HepG2 (cell line): Measurements from ENCODE around the gene PHTF2.

Experiments
- BHLHE40 ChIP-seq: IDR thresholded peaks from 2 replicates; pipeline ENCODE4 v1.6.1; 2011; ENCODE audit warnings: low read length, improper control_type of control experiment
- ELF1 ChIP-seq: sonication (generic); formaldehyde crosslinking; IDR thresholded peaks from 2 replicates; pipeline ENCODE4 v1.4.0; 2020; ENCODE audit warnings: missing genetic modification reagents
- NFRKB ChIP-seq: fragments of 450-650 bp; IDR thresholded peaks from 2 replicates; pipeline ENCODE4 v1.6.1; 2017
- TF ChIP-seq, protein P1 (sequence below): sonication (generic); formaldehyde crosslinking; IDR thresholded peaks from 2 replicates; pipeline ENCODE4 v1.4.0; 2020; ENCODE audit warnings: low read depth, mild to moderate bottlenecking, missing genetic modification reagents

DNA sequence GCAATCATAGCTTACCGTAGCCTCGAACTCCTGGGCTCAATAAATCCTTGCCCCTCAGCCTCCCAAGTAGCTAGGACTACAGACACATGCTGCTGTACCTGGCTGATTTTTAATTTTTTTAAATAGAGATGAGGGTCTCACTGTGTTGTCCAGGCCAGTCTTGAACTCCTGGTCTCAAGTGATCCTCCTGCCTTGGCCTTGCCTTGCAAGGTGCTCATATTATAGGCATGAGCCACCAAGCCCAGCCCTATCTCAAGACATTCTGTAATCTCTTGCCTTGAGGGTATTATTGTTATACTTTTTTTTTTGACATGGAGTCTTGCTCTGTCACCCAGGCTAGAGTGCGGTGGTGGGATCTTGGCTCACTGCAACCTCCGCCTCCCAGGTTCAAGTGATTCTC, 86.6 kb downstream of the PHTF2 start:
- no peak for TF ChIP-seq NFRKB
- TF ChIP-seq ELF1 (CRISPR knock-in tag) = no peak
- no peak for TF ChIP-seq BHLHE40
- TF ChIP-seq, protein P1, sequence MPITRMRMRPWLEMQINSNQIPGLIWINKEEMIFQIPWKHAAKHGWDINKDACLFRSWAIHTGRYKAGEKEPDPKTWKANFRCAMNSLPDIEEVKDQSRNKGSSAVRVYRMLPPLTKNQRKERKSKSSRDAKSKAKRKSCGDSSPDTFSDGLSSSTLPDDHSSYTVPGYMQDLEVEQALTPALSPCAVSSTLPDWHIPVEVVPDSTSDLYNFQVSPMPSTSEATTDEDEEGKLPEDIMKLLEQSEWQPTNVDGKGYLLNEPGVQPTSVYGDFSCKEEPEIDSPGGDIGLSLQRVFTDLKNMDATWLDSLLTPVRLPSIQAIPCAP = no peak
